GM19240 (cell line): ENCODE results near the gene SERHL2.
"Not testable (repeated sequence)": the region's sequence is repeated elsewhere in the genome, so short reads cannot be mapped to it uniquely, and the experiment has no call there.

ENCODE experiments used
- DNase-seq: peaks from one replicate; pipeline ENCODE4 v3.0.0; 2011; ENCODE audit warnings: low spot score; ENCODE audit not compliant: insufficient read length

The SERHL2 gene

DNA sequence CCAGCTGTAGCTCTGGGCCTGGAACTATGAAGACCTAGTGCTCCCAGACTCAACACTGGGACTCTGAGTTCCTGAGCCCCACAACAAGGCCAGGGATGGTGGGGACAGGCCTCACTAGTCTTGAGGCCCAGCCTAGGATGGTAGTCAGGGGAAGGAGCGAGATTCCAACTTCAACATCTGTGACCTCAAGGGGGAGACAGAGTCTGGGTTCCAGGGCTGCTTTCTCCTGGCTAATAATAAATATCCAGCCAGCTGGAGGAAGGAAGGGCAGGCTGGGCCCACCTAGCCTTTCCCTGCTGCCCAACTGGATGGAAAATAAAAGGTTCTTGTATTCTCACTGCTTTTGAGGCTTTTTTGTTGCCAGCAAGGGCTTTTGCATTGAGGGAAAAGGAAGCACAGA, 20.3 kb downstream of the SERHL2 start:
- DNase-seq = not testable (repeated sequence)

DNA sequence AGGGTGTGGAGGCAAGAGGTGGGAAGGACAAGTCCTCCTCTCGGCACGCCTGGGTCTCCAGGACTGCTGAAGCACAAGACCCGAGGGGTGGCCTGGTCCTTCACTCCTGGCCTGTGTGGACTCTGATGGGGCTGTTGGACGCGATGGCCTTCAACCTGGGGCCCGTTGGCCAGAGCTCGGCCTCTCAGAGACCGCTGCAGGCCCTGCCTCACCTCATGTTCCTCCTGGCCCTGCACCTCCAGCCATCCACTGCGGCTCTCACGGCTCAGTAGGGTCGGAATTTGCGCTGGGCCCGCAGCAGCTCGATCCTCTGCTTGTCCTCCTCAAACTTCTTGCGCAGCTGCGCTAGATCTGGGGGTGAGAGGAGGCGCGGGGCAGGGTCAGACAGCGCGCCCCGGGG, 20.7 kb downstream of the SERHL2 start:
- not testable (repeated sequence) for DNase-seq

DNA sequence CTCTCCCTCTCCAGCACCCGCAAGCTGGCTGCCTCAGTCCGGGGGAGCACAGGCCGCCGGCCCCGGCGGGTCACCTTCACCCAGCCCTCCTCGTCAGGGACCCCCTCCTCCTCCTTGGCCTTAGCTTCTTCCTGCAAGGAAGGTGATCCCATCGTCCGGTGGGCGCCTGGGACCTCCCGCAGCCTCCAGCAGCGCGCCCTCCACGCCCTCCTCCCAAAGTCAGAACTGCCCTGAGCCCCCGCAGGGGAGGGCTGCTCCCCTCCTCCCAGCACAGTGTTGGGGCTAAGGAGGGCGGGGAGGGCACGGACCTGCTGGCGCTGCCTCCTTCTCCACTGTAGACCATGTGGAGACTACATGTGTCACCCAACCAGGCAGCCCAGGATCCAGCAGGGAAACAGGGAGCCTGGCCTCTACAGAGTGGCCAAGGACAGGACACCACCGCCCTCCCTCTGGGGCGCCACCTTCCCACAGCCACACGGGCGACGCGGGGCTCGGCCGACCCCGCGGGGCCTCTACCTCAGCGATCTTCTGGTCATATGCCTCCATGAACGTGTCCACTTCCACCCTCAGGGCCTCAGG, 22.3 kb downstream of the SERHL2 start:
- not testable (repeated sequence) for DNase-seq

DNA sequence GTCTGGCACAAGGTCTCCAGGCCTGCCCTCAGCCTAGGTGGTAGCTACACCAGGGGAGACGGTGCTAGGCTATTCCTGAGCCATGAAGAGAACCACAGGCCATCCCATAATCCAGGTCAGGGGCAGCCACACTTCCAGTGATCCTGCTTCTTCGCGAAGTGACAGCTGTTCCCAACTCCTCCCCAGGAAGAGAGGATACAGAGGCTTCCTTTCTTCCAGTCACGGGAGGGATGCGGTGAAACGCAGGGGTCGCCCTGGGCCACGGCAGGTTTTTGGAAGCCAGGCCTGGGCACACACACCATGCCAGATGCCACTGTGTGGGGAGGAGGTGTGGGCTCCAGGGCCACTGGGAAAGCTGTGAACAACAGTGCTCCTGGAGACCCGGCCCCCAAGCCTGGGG, 23.4 kb downstream of the SERHL2 start:
- not testable (repeated sequence) for DNase-seq

DNA sequence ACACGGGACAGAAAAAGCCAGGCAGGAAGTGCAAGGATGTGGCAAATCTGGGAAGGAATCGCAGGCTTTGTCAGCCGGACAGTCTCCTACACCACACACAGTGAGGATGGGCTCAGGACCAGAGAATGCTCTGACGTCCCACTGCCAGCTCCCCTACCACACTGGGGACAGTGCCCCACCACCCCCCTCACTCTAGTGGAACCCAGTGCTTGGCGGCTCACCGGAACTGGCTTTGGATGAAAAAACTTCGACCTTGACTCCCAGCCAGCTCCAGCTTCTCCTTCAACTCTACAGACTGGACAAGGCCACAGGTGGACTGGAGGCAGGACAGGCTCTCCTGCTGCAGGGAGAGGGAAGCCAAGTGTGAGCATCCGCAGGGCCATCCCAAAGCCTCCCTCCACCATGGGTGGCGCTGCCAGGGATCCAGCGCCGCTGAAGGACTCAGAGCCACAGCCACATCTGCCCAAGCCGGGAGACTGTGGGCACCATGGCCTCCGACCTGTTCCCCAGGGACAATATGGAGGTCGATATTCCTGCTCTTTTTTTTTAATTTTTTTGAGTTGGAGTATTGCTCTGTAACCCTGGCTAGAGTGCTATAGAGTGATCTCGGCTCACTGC, 24.0 kb downstream of the SERHL2 start:
- DNase-seq = no peak

DNA sequence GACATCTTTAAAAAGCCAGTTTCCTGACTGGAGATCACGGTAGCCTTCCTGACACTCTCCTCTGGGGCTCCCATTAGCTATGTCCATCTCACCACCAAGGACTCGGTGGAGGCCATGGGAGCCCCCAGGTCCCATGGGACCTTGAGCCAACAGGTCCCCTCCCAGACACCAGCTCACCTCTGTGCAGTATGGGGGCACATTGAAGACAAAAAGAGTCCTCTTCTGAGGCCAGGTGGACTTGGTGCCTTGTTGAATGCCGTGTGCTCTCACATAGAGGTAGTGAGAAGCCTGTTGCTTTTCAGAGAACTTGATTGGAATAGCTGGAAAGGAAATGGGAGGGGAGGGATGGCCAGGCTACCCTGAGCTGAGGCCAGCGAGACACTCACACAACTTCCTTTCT, 26.3 kb downstream of the SERHL2 start:
- not testable (repeated sequence) for DNase-seq

DNA sequence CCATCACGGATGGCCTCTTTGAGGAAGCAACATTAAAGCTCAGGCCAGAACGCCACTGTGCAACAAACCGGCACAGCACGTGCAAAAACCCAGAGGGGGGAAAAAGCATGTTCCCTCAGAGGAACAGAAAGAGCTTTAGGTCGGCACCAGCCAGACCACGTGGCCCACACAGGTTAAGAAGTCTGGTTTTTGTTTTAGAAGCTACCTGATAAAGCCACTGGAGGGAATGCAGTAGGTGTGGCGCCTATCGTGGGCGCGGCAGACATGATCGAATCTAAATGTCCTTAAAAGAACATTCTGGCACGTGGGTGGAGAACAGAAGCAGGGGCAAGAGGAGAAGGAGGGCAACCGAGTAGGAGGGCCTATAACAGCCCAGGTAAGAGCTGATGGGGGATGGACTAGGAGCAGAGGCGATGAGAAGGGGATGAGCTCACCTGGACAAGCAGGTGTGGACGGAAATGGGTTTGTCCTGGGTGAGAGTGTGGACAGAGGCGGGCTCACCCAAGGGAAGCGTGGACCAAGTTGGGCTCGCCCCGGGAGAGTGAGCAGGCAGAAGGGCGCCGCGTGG, 27.5 kb downstream of the SERHL2 start:
- not testable (repeated sequence) for DNase-seq

DNA sequence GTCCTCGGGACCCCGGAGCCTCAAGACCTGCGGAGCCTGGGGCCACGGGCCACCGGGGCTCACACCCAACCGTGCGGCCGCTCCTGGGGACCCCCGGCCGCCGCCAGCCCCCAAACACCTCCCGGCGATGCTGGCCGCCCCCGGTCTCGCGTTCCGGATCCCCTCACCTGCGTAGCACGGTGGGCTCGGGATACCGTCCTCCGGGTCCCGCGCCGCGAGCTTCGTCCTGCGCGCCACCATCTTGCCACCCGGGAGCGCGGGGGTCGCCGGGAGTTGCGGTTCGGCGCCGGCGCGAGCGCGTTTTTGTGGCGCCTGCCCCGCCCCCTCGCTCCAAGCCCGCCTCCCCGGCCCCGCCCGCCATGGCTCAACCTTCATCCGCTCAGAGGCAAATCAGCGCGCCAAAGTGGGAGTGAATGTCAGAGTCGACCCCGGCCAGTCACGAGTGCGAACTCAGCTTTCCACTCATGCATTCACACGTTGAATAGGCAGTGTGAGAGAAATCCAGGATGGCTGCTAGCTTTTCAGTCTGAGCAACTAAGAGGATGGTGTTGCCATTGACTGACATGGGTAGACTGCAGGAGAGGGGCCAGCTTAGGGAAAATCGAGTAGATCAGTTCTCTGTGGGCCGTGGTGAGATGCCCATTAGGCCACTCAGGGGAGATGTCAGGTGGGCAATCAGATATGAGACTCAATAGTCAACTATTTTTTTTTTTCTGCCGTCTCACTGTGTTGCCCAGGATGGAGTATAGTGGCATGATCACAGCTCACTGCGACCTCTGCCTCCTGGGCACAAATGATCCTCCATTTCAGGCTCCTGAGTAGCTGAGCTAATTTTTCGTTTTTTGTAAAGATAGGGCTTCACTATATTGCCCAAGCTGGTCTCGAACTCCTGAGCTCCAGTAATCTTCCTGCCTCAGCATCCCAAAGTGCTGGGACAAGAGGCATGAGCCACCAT, 28.3 kb downstream of the SERHL2 start:
- peak; percentile 74 for DNase-seq

DNA sequence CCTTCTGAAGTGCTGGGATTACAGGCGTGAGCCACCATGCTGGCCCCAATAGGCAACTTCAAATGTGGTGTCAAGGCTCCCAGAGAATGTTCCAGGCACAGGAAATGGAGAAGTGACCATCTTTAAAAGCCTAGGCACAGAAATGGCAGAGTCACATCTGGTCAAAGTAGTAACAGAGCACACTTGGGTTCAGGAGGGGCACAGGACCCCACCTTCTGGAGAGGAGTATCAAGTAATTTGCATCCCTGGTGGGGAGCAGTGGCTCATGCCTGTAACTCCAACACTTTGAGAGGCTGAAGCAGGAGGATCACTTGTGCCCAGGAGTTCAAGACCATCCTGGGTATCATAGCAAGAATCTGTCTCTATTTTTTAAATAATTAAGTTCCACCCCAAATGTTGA, 29.2 kb downstream of the SERHL2 start:
- DNase-seq = no peak

DNA sequence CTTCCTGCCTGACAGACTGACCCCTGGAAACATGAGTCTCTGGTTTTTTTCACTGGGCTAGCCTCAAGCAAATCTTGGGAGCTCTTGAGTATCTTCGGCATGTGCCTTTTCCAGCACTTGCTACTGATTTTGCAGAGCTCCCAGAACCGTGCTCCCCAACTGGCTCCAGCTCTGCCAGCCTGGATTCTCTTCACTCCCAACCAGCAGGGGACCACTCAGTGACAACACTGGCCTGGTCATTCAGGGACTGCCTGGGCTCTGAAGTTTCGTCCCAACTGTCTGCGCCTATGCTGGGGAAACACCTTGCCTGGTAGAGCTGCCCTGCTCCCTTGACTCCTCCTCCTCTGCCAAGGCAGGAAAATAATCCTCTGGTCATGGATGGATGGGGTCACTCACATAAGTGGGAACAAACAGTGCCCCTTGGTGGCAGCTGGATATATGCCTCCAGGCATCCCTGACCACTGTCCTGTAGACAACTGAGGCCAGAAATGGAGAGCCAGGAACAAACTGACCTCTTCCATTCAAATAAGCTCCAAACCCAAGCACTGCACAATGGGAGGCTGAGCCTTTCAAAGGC, 30.7 kb downstream of the SERHL2 start:
- DNase-seq = no peak

DNA sequence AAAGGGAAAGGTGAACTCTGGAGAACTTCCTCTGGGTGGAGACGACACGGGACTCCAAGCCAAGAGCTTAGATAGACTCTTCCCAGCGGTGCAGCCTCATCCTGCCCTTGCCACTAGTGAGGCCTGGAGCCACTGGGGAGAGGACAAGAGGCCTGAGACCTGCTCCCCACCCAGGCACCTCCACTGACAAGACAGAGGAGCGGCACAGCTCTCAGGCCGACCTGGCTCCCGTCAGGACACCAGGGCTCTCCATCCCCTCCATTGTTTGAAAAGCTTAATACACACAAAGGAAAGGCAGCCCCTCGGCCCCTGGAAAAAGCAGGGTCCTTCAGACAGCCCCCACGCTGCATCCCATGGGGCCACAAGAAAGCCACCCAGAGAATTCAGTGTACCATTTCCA, 31.3 kb downstream of the SERHL2 start:
- no peak for DNase-seq

DNA sequence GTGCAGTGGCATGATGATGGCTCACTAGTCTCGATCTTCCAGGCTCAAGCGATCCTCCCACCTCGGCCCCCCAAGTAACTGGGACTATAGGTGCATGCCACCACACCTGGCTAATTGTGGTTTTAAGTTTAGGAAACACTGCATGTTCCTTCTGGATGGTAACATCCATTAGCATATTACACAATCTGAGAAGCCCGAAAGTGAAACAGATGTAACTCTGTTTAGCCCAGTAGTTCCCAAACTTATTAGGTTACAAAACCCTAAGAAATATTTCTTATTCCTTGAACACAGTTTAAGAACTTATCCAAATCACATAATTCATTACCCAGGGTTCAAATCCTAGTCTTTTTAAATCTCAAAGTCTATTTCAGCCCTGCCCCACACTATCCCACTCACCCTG, 32.6 kb downstream of the SERHL2 start:
- no peak for DNase-seq

DNA sequence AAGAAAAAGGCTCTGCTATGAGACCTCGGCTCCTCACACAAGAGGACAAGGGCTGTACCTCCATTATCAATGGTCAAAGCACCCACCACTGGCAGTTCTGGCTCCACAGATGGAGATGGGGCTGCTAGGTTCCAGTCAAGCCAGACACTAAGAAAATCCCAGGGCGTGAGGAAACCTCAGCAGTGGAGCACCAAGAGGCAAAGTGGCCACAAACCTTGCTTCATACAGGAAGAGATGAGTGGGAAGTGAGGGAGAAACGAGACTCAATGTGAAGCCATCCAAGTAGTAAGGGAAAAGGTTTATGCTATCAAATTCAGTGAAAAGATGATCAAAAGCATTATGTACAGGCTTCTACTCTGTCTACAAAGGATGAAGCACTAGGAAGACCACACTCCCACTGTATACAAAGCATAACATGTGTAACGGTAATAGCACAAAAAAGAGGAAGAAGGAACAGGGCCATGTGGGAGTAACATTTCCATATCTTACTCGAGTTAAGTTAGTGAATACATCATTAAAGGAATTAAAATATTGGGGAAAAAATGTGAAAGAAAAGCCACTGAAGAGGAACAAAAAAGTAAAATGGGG, 33.9 kb downstream of the SERHL2 start:
- DNase-seq = no peak

DNA sequence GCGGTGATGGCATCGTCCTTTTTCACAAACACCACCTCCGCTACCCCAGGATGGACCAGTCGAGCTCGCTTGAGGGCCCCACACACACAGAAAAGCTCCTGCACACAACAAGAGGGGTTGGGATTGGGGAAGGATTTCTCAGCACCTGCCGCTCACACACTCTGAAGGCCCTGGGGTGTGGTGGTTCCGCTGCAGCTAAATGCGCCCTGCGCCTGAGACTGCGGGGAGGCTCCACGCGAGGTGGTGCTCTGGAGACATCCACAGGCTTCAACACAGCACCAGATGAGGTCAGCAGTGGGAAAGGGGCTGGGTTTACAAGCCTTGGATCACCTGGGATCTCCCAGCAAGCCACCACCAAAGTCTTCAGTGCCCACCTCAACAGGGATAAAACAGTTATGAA, 38.2 kb downstream of the SERHL2 start:
- DNase-seq = no peak

DNA sequence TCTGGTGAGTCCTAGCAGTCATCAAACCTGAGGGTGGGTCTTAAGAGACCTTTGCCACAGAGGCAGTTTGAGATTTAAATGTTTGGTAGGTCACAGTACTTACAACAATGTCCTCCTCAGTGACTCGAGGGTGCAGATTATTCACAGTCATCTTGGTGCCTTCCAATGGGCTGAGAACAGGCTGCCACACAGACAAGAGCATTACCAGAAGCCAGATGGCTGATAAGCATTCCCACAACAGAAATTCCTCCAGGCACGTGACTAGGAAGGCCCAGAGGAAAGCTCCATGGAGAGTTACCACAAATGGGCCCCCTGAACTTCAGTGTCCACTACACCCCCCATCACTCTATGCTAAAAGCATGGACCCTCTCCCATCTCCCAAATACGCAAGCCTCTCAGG, 41.7 kb downstream of the SERHL2 start:
- DNase-seq = no peak

DNA sequence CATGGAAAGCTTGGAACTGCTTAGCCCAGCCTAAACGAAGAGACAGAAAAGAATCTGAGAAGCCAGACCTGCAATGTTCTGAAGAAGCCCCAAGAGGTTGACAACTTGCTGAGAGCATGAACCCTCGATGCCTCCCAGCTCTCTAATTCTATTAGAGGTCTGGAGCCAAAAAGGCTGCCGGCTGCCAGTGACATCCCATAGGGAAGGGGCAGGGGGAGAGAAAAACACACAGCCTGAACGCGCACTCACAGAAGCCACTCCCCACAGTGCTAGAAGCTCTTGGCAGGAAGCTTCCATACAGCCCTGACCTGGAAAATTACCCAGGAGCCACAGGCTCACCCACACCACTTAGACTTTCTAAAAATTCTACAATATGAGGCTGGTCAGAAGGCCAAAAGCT, 42.6 kb downstream of the SERHL2 start:
- no peak for DNase-seq

DNA sequence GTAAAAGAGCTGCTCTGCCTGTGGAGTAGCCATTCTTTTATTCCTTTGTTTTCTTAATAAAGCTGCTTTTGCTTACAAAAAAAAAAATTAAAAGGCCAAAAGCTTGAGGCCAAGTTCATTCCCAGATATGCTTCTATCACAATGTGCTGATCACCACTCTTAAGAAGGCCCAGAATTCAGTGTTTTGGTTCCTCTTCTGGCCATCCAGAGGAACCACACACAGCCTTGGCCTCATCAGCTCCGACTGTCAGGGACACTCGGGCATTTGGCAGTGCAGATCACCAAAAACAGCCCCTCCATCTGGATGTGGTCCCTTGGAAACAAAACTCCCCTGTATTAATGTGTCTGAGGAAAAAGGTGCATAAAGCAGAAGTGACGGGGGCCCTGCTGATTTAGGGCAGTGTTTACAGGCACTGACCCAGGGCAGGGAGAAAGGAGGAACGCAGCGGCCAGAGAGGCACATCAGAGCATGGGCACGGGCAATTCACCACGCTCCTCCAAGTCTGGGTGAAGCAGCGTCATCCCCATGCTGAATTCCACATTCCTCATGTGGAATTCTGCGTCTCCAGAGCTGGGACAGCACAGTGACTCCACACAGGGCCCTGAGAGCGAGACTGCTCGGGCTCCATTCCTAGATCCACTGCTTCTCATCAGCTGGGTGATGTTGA, 43.2 kb downstream of the SERHL2 start:
- no peak for DNase-seq

DNA sequence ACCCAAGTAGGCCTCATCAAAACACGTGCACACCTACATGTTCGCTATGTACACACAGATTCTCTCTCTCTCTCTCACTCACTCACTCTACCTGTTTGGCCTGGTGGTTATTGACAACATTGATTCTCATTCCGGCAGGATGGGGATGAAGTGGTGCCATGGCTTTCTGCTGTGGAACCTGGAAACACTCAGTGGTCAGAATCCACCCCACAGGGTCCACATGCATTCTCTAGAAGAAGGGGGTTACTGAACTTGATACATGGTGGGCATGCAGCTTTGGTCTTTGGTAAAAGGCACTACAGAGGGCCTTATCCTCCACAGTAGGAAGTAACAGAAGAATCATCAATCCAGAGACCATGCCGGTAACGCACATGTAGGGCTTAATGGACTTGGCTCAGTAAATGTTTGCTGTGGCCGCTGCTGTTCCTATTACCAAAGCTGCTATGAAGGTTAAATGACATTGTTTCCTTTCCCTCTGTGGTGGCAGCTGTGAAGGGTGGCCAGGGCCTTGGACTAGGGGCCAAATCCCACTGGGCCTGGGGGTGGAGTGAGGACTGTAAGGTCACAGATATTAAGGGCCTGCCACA, 48.2 kb downstream of the SERHL2 start:
- DNase-seq = no peak

DNA sequence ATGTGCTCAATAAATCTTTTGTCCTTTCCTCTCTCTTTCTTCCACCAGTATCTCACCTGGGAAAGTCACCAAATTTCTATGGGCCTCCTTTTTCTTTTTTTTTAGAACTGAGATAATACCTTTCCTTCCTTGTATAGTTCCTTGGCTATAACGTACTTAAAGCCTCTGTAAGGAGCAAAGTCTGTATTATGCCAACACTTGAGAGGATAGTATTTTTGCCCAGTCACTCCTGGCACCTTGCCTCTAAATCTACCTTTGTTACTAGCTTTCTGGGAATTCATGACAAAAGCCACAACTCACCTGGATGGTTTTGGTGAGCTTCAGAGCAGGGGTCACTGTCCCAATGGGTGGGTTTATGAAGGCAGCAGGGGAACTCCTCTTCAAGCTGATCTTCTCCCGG, 48.7 kb downstream of the SERHL2 start:
- no peak for DNase-seq

DNA sequence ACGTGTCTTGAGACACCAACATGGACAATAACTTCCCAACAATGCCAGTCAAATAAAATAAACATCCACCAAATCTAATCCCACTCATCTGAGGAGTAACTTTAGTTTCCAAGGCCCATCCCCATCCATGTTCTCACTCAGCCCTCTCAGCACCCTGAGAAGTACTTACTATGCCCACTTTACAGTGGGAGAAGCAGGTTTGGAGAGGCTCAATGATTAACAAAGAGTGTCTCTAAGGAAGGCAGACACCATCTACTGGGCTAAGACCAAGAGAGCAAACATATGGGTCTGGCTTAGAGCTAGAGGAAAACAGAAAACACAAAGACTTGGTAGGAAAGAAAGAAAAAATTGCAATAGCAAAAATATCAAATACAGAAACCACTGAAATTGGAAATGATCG, 49.7 kb downstream of the SERHL2 start:
- DNase-seq = no peak
